OCI-LY7 (cell line): ENCODE measurements around the gene ASB18. TPM values are rescaled to one million over a fixed set of nuclear protein-coding genes. Genes with fewer than 3 reads are reported as not detected.

Experiments used
- BruUV-seq: library from RNA; stranded (reverse); fragments of 400-500 nt; replicated peaks from 2 replicates; lab custom pipeline; 2021; lab: Mats Ljungman, UMichigan
- CTCF ChIA-PET: fragments of 300-600 bp; sonication (Branson Sonifier 250); formaldehyde crosslinking; loops from one replicate; lab custom pipeline; 2022; ENCODE audit warnings: antibody characterized with exemption; ENCODE audit not compliant: unreplicated experiment; lab: Charles Lee
- POLR2A ChIA-PET: fragments of 300-600 bp; sonication (Branson Sonifier 250); formaldehyde crosslinking; loops from one replicate; lab custom pipeline; 2022; ENCODE audit warnings: antibody characterized with exemption; lab: Charles Lee
- DNase-seq: peaks from one replicate; pipeline ENCODE4 v3.0.0-alpha.2; 2015; ENCODE audit warnings: low spot score
- H2AFZ ChIP-seq: fragments of 200-600 bp; sonication (generic), shearing (Covaris generic); 2 replicates; pipeline ENCODE4 v1.6.1; 2014; ENCODE audit warnings: mild to moderate bottlenecking, antibody characterized with exemption, low read length, moderate library complexity
- H3K27ac ChIP-seq: fragments of 200-600 bp; sonication (generic); 2 replicates; pipeline ENCODE4 v1.5.1; 2014; ENCODE audit warnings: mixed run types, low read depth, mild to moderate bottlenecking, moderate library complexity, low read length, inconsistent platforms; ENCODE audit not compliant: poor library complexity, severe bottlenecking
- H3K36me3 ChIP-seq: fragments of 200-600 bp; sonication (generic); 2 replicates; pipeline ENCODE4 v1.6.1; 2014; ENCODE audit warnings: mild to moderate bottlenecking, antibody characterized with exemption, low read length, moderate library complexity, mixed read lengths; ENCODE audit not compliant: insufficient read depth
- H3K4me1 ChIP-seq: fragments of 200-600 bp; sonication (generic); 2 replicates; pipeline ENCODE4 v1.5.1; 2014; ENCODE audit warnings: mild to moderate bottlenecking, low read length; ENCODE audit not compliant: insufficient read depth, poor library complexity, severe bottlenecking
- H3K4me2 ChIP-seq: fragments of 200-600 bp; sonication (generic); 2 replicates; pipeline ENCODE4 v1.6.1; 2014; ENCODE audit warnings: mild to moderate bottlenecking, low read length
- H3K4me3 ChIP-seq: fragments of 200-600 bp; sonication (generic); 2 replicates; pipeline ENCODE4 v1.5.1; 2014; ENCODE audit warnings: mild to moderate bottlenecking, low read depth, low read length; ENCODE audit not compliant: poor library complexity, severe bottlenecking
- H3K79me2 ChIP-seq: fragments of 200-600 bp; sonication (generic); 2 replicates; pipeline ENCODE4 v1.6.1; 2016; ENCODE audit warnings: low read depth, mild to moderate bottlenecking, low read length, moderate library complexity, mixed read lengths; ENCODE audit not compliant: insufficient read depth
- H3K9me2 ChIP-seq: fragments of 200-600 bp; sonication (generic); 2 replicates; pipeline ENCODE4 v1.6.1; 2016; ENCODE audit warnings: mild to moderate bottlenecking, low read length, mixed read lengths; ENCODE audit not compliant: insufficient read depth
- H3K9me3 ChIP-seq: fragments of 200-600 bp; sonication (generic); 2 replicates; pipeline ENCODE4 v1.6.1; 2014; ENCODE audit warnings: mild to moderate bottlenecking, mixed run types, low read length, mixed read lengths
- H4K20me1 ChIP-seq: fragments of 200-600 bp; sonication (generic); 2 replicates; pipeline ENCODE4 v1.6.1; 2014; ENCODE audit warnings: mild to moderate bottlenecking, antibody characterized with exemption, low read length, moderate library complexity, mixed read lengths; ENCODE audit not compliant: insufficient read depth
- EZH2phosphoT487 ChIP-seq: fragments of 200-600 bp; sonication (generic); IDR thresholded peaks from 2 replicates; pipeline ENCODE4 v1.6.1; 2018; ENCODE audit warnings: low read depth, borderline replicate concordance, mild to moderate bottlenecking, mixed run types, antibody characterized with exemption, low read length, moderate library complexity, mixed read lengths
- intact Hi-C: fragments of 100-400 bp; cut with micrococcal nuclease; formaldehyde crosslinking; loops from one replicate; pipeline ENCODE4 v1.10.0; 2022; ENCODE audit not compliant: unreplicated experiment
- total RNA-seq, 2 experiments: library from RNA; depleted of rRNA in 1 of 2; stranded (reverse); fragments of >200 nt in 1 of 2; shearing (Covaris generic) in 1 of 2; gene quantifications; 2 replicates each; pipeline ENCODE4 v1.2.3, GENCODE V29; 2014 to 2022
- TF ChIP-seq, protein P1 (sequence below): fragments of 200-600 bp; sonication (generic); conservative IDR thresholded peaks from 2 replicates; pipeline ENCODE4 v1.5.1; 2014; ENCODE audit warnings: mild to moderate bottlenecking, antibody characterized with exemption, low read length, moderate library complexity, mixed read lengths

Gene ASB18
- total RNA-seq, 2 experiments from 2014 or later = not detected

GRCh38 chr2:236259371-236259770 is 4.8 kb downstream of the ASB18 start:
- no peak for DNase-seq
- no peaks in the 10 kb centered on the region for H4K20me1 ChIP-seq
- POLR2A ChIA-PET = no interaction called here
- H2AFZ ChIP-seq = no peak overlapping the region
- CTCF ChIA-PET = no interaction called here
- TF ChIP-seq EZH2phosphoT487 = no peak
- TF ChIP-seq, protein P1, sequence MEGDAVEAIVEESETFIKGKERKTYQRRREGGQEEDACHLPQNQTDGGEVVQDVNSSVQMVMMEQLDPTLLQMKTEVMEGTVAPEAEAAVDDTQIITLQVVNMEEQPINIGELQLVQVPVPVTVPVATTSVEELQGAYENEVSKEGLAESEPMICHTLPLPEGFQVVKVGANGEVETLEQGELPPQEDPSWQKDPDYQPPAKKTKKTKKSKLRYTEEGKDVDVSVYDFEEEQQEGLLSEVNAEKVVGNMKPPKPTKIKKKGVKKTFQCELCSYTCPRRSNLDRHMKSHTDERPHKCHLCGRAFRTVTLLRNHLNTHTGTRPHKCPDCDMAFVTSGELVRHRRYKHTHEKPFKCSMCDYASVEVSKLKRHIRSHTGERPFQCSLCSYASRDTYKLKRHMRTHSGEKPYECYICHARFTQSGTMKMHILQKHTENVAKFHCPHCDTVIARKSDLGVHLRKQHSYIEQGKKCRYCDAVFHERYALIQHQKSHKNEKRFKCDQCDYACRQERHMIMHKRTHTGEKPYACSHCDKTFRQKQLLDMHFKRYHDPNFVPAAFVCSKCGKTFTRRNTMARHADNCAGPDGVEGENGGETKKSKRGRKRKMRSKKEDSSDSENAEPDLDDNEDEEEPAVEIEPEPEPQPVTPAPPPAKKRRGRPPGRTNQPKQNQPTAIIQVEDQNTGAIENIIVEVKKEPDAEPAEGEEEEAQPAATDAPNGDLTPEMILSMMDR = no peak
- no peak overlapping the region for H3K4me3 ChIP-seq
- H3K9me3 ChIP-seq = no peaks in the 10 kb centered on the region
- H3K27ac ChIP-seq = no peak overlapping the region
- intact Hi-C loops = no loop called here
- H3K4me2 ChIP-seq = no peak overlapping the region
- H3K9me2 ChIP-seq = no peaks in the 10 kb centered on the region
- no peaks in the 10 kb centered on the region for H3K36me3 ChIP-seq
- no peaks in the 10 kb centered on the region for H3K4me1 ChIP-seq
- H3K79me2 ChIP-seq = no peaks in the 10 kb centered on the region
- no TSS peak for BruUV-seq

DNA sequence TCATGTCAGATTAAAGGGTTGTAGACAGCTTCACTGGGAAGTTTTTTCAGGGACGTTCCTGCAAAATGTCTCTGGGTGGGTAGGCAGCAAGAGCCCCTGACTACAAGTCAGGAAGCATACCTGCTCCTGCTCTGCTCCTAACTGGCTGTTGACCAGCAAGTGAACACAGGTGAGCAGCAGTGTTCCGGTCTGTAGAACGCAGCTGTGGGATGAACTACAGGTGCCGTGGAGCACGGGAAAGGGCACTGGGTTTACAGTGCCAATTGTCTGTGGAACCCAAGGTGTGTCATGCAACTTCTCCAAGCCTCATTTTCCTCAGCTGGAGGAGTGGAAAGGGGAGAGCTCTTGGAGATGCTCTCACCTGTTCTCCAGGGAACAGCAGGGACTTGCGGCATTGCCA is 6.6 kb downstream of the ASB18 start:
- POLR2A ChIA-PET = no interaction called here

GRCh38 chr2:236257136-236257535 is 7.1 kb downstream of the ASB18 start:
- H4K20me1 ChIP-seq = no peaks in the 10 kb centered on the region
- CTCF ChIA-PET = no interaction called here
- H3K4me1 ChIP-seq = no peaks in the 10 kb centered on the region
- H3K79me2 ChIP-seq = no peaks in the 10 kb centered on the region
- H3K27ac ChIP-seq = no peak overlapping the region
- no peaks in the 10 kb centered on the region for H3K9me3 ChIP-seq
- POLR2A ChIA-PET = no interaction called here
- no peaks in the 10 kb centered on the region for H3K36me3 ChIP-seq
- no peaks in the 10 kb centered on the region for H3K9me2 ChIP-seq
- no peak overlapping the region for H2AFZ ChIP-seq
- no peak for DNase-seq
- no peak for TF ChIP-seq EZH2phosphoT487
- TF ChIP-seq, protein P1 = no peak
- H3K4me2 ChIP-seq = no peak overlapping the region
- intact Hi-C loops = no loop called here
- H3K4me3 ChIP-seq = no peak overlapping the region
- BruUV-seq = no TSS peak

More for the DNA sequence above, 6.6 kb downstream of the ASB18 start:
- H3K4me1 ChIP-seq = no peaks in the 10 kb centered on the region
- H3K27ac ChIP-seq = no peak overlapping the region
- no peak overlapping the region for H3K4me3 ChIP-seq
- no peak for TF ChIP-seq EZH2phosphoT487
- TF ChIP-seq, protein P1 = no peak
- no peaks in the 10 kb centered on the region for H3K9me3 ChIP-seq
- DNase-seq = no peak
- BruUV-seq = no TSS peak
- CTCF ChIA-PET = no interaction called here
- H3K36me3 ChIP-seq = no peaks in the 10 kb centered on the region
- H4K20me1 ChIP-seq = no peaks in the 10 kb centered on the region
- H3K9me2 ChIP-seq = no peaks in the 10 kb centered on the region
- H3K4me2 ChIP-seq = no peak overlapping the region
- intact Hi-C loops = no loop called here
- no peak overlapping the region for H2AFZ ChIP-seq
- no peaks in the 10 kb centered on the region for H3K79me2 ChIP-seq
